ENCODE results near the gene IHH. TPM values are rescaled to one million over a fixed set of nuclear protein-coding genes. Genes with fewer than 3 reads are reported as not detected.

The IHH gene
- total RNA-seq, 1 experiment from 2014 or later = 19.0 TPM

- intact Hi-C loops (cut with micrococcal nuclease; ENCODE audit: unreplicated experiment) = no loop called here
- POLR2A ChIA-PET = no interaction called here
- Histone ChIP-seq H3K9me3 (no peaks in the 10 kb centered on the region; the same call in 1 of the 2 replicates), H3K4me1 (peaks cover 5% of the 10 kb centered on the region), H3K27me3 (replicated peaks; ENCODE audit: control insufficient read depth, insufficient read depth, low read length) (no peaks in the 10 kb centered on the region), H3K4me3 (ENCODE audit: low read depth, low read length) (no peak overlapping the region), H3K36me3 (ENCODE audit: control insufficient read depth, insufficient read depth, low read length) (peaks cover 2% of the 10 kb centered on the region; the same call in 1 of the 2 replicates)
- Mint-ChIP-seq H3K36me3 (ENCODE audit: insufficient read depth, unreplicated experiment) (no peaks in the 10 kb centered on the region), H3K27ac (ENCODE audit: unreplicated experiment) (no peak overlapping the region), H3K9me3 (ENCODE audit: unreplicated experiment) (no peaks in the 10 kb centered on the region), H3K4me3 (ENCODE audit: unreplicated experiment) (no peak overlapping the region), H3K4me1 (ENCODE audit: low read depth, unreplicated experiment) (peaks cover 9% of the 10 kb centered on the region), H3K27me3 (ENCODE audit: insufficient read depth, unreplicated experiment) (no peaks in the 10 kb centered on the region)
- no peak for DNase-seq
- CTCF ChIA-PET = interaction anchor here (1.2 kb wide), 1 partner anchor 17 kb away, joined by 3 read pairs; no protein-coding TSS in a partner anchor
- TF ChIP-seq, protein P1, sequence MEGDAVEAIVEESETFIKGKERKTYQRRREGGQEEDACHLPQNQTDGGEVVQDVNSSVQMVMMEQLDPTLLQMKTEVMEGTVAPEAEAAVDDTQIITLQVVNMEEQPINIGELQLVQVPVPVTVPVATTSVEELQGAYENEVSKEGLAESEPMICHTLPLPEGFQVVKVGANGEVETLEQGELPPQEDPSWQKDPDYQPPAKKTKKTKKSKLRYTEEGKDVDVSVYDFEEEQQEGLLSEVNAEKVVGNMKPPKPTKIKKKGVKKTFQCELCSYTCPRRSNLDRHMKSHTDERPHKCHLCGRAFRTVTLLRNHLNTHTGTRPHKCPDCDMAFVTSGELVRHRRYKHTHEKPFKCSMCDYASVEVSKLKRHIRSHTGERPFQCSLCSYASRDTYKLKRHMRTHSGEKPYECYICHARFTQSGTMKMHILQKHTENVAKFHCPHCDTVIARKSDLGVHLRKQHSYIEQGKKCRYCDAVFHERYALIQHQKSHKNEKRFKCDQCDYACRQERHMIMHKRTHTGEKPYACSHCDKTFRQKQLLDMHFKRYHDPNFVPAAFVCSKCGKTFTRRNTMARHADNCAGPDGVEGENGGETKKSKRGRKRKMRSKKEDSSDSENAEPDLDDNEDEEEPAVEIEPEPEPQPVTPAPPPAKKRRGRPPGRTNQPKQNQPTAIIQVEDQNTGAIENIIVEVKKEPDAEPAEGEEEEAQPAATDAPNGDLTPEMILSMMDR (IDR thresholded peaks at IDR 0.05; ENCODE audit: insufficient read depth in 1 of 2, low read depth in 1 of 2, low read length in 1 of 2, severe bottlenecking in 1 of 2, unreplicated experiment in 1 of 2) = no peak
- BruUV-seq (replicated peaks) = no TSS peak
Measured at GRCh38 chr2:219087361-219087760, 26.6 kb upstream of the IHH start.

DNA sequence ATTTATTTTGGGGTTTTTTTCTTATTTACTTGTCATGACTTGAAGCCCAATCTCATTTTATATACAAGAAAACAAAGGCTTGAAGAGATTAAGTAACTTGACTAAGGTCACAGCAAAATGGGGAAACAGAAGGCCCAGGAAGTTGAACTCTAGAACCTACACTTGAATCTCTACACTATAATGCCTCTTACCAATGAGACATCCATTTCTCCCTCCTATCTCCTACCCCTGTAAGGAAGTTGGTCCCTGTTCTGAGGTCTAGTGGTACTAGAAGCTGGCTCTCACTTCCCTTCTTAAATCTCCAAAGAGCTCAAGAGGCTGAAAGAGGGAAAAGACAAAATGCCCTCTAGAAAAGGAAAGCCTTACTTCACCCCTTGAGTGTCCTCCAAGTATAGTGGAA, 25.5 kb upstream of the IHH start:
- no peaks in the 10 kb centered on the region; the same call in 1 of the 2 replicates for H3K9me3 ChIP-seq
- ChIA-PET CTCF (no interaction called here), POLR2A (no interaction called here)
- H3K4me3 Mint-ChIP-seq (ENCODE audit: unreplicated experiment) = no peak overlapping the region
- no peaks in the 10 kb centered on the region for H3K27me3 Mint-ChIP-seq (ENCODE audit: insufficient read depth, unreplicated experiment)
- H3K9me3 Mint-ChIP-seq (ENCODE audit: unreplicated experiment) = no peaks in the 10 kb centered on the region
- H3K36me3 Mint-ChIP-seq (ENCODE audit: insufficient read depth, unreplicated experiment) = no peaks in the 10 kb centered on the region
- no peak for DNase-seq
- no peak overlapping the region for H3K27ac Mint-ChIP-seq (ENCODE audit: unreplicated experiment)
- H3K36me3 ChIP-seq (ENCODE audit: control insufficient read depth, insufficient read depth, low read length) = peaks cover 2% of the 10 kb centered on the region; the same call in 1 of the 2 replicates
- H3K4me1 Mint-ChIP-seq (ENCODE audit: low read depth, unreplicated experiment) = peaks cover 20% of the 10 kb centered on the region
- no TSS peak for BruUV-seq (replicated peaks)
- no peaks in the 10 kb centered on the region for H3K27me3 ChIP-seq (replicated peaks; ENCODE audit: control insufficient read depth, insufficient read depth, low read length)
- intact Hi-C loops (cut with micrococcal nuclease; ENCODE audit: unreplicated experiment) = no loop called here
- H3K4me3 ChIP-seq (ENCODE audit: low read depth, low read length) = no peak overlapping the region
- peaks cover 15% of the 10 kb centered on the region for H3K4me1 ChIP-seq
- TF ChIP-seq, protein P1 (IDR thresholded peaks at IDR 0.05; ENCODE audit: insufficient read depth in 1 of 2, low read depth in 1 of 2, low read length in 1 of 2, severe bottlenecking in 1 of 2, unreplicated experiment in 1 of 2) = no peak

GRCh38 chr2:219084791-219085190, 24.1 kb upstream of the IHH start:
- Histone ChIP-seq H3K4me1 (peaks cover 15% of the 10 kb centered on the region), H3K27me3 (replicated peaks; ENCODE audit: control insufficient read depth, insufficient read depth, low read length) (no peaks in the 10 kb centered on the region), H3K36me3 (ENCODE audit: control insufficient read depth, insufficient read depth, low read length) (no peaks in the 10 kb centered on the region), H3K9me3 (no peaks in the 10 kb centered on the region; the same call in 1 of the 2 replicates), H3K4me3 (ENCODE audit: low read depth, low read length) (no peak overlapping the region)
- CTCF ChIA-PET = no interaction called here
- POLR2A ChIA-PET = no interaction called here
- H3K4me3 Mint-ChIP-seq (ENCODE audit: unreplicated experiment) = no peak overlapping the region
- H3K27me3 Mint-ChIP-seq (ENCODE audit: insufficient read depth, unreplicated experiment) = no peaks in the 10 kb centered on the region
- no peak for DNase-seq
- no peaks in the 10 kb centered on the region for H3K36me3 Mint-ChIP-seq (ENCODE audit: insufficient read depth, unreplicated experiment)
- peaks cover 25% of the 10 kb centered on the region for H3K4me1 Mint-ChIP-seq (ENCODE audit: low read depth, unreplicated experiment)
- TF ChIP-seq, protein P1 (IDR thresholded peaks at IDR 0.05; ENCODE audit: insufficient read depth in 1 of 2, low read depth in 1 of 2, low read length in 1 of 2, severe bottlenecking in 1 of 2, unreplicated experiment in 1 of 2) = no peak
- BruUV-seq (replicated peaks) = no TSS peak
- intact Hi-C loops (cut with micrococcal nuclease; ENCODE audit: unreplicated experiment) = no loop called here
- H3K9me3 Mint-ChIP-seq (ENCODE audit: unreplicated experiment) = no peaks in the 10 kb centered on the region
- H3K27ac Mint-ChIP-seq (ENCODE audit: unreplicated experiment) = no peak overlapping the region

Measured in Caco-2 (cell line).